Activated gamma-delta T cell (primary cell): ENCODE data around the gene OBSL1.

ENCODE experiments used
- DNase-seq: peaks from one replicate; lab custom pipeline; 2025; lab: John Stamatoyannopoulos, UW

Gene OBSL1

DNA sequence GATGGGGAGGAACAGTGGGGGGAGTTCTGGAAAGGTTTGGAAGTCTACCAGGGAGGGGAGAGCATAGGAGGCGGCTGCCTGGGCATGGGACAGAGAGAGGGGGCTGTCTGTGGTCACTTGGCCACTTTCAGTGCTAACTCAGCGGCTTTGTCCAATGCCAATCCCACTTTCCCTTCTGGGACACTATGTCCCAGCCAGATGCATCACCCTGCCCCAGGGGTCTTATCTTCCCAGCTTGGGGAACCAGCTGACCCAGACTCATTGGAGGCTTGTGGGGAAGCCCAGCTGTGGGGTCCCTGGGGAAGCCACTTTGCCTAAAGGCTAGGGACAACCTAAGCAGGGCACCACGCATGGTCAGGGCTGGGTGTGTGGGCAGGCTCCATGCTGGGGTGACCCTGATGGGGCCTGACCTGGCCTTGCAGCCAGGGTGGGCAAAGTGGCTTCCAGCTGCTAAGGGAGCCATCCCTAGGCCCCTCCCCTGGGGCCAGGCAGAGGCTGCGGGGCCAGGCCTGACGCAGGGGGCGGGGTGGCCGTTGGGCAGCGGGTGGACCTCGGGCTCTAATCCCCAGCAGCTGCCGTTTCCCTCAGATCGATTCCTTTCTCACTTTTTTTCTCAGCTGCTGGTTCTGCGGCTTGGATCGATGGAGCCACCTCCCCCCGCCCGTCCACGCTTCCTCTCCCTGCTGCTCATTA lies 58.7 kb downstream of the OBSL1 start:
- no peak for DNase-seq

DNA sequence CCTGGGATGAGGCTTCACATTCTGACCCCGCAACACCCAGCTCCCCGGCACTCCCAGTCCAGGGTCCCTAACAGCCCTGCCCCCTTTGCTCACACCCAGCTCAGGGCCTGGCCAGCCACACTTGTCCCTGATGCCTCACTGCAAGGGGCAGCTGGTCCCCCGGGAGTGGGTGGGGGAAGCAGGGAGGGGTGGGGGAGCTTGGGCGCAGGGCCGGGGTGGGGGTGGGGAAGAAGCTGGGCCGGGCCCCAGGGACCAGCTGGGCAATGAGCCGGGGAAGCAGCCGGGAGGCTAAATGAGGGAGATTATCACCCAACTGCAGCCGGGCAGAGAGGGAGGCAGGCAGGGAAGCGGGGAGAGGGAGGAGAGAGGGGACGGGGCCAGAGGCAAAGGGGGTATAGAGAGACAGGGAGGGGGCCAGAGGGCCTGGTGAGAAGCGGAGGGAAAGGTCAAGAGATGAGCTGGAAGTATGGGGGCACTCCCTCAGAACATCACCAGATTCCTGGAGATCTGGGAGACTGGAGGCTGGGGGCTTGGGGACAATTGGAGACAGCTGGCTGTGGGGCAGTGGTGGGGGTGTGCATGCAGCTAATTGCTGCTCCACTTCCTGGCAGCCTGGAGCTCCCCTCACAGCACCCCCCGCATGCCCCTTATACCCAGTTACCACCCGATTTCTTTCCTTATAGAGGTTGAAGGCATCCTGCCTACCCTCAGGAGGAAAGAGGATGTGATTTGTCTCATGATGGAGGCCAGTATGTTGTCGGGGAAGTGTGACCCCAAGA lies 59.6 kb downstream of the OBSL1 start:
- DNase-seq = no peak

DNA sequence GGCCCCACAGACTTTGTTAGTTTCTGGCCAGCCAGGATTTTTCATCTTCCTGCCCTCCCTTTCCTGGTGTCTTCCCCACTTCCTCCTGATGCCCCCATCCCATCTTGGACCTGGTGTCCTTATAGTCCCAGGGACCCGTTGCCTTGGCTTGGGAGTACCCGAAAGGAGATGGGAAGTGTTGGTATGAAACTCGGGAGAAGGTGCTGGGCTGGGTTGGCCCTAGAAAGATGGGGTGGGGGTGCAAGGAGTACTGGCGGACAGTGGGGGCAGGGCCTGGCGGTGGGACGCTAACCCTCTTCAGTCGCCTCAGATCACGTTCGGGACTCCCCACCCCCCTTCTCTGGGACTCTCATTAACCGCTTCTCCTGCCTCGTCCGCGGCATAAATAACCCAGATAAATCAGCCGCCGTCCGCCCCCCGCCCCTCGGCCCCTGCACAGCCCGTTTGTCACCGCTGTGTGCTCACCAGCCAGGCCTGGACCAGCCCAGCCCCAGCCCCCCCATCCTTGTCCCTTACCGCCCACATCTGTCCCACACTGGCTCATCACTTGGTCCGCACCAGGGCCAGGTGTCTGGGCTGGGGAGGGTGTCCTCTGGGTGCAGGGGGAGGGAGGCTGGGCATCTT lies 60.7 kb downstream of the OBSL1 start:
- no peak for DNase-seq

DNA sequence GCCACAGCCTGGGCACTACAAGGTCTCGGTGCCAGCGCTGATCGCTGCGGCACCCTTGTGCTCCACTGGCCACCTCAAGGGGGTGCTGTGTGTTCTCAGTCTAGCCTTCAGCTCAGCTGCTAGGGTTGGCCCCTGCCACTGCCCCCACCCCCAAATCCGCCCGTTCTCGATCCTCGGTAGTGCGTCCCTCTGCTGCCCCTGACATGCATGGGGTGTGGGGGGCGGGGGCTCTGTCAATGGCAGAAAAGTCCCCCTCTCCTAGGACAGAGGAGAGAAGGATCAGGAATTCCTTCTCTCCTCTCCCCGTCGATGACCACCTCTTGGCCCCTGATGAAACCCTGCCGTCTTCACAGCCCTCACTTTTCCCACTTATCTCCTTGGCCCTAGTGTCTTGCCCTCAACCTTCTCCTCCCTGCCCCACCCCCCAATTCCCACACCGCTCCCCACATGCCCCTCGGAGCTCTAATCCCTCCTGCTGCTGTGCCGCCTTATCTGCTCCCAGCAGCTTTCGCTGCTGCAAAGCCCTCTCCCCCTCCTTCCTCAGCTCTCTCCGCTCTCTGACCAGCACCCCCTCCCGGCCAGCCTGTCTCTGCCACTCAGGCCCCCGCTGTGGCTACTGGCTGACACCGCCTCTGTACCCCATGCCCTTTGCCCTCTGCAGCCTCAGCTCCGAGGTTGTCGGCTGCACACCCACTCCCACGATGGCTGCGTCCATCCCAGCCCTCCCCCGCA lies 61.4 kb downstream of the OBSL1 start:
- DNase-seq = no peak

DNA sequence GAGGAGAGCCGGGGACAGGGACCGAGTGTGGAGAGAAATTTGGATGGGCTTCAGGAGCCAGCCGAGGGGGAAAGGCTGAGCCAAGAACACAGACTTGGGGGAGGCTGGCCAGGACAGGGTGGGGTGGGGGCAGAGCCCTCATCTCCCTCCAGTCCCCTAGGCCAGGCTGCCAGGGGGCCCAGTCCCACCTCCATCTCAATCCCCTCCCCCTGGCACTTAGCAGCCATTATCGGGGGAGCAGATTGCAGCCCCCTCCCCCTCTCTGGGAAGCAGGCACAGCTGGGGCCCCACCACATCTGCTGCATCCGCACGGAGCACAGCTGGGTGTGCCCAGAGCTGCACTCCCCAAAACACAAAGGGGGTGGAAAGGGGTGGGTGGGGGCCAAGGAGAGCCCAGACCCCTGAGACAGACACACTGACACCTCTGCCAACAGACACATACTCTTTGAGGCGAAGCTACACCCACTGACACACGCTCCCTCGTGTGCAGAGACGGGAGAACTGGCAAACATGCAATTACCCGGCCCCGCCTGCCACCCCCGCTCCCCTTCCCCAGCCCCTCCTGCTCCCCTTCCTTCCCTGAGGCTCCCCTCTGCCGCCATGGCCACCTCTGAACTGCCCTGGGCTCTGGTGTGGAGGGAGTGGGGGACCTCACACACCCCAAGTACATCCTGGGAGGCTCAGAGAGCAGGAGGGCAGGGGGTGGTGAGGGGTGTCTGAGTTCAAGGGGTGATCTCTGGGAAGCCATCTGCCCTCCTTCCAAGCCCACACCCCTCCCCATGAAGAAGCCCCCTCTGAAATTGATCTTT lies 62.2 kb downstream of the OBSL1 start:
- DNase-seq = no peak

DNA sequence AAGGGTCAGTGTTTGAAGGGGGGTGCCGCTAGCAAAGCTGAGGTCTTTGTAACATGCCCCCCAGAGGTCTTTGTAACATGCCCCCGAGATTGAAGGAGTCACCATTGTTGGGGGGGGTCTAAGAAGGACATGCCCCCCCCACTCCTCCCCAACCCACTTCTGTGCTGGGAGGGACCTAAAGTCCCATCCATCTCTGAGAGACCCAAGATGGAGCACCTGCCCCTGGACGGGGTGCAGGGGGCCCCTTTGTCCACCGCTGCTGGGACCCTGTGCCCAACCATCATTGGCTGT lies 63.0 kb downstream of the OBSL1 start:
- no peak for DNase-seq

DNA sequence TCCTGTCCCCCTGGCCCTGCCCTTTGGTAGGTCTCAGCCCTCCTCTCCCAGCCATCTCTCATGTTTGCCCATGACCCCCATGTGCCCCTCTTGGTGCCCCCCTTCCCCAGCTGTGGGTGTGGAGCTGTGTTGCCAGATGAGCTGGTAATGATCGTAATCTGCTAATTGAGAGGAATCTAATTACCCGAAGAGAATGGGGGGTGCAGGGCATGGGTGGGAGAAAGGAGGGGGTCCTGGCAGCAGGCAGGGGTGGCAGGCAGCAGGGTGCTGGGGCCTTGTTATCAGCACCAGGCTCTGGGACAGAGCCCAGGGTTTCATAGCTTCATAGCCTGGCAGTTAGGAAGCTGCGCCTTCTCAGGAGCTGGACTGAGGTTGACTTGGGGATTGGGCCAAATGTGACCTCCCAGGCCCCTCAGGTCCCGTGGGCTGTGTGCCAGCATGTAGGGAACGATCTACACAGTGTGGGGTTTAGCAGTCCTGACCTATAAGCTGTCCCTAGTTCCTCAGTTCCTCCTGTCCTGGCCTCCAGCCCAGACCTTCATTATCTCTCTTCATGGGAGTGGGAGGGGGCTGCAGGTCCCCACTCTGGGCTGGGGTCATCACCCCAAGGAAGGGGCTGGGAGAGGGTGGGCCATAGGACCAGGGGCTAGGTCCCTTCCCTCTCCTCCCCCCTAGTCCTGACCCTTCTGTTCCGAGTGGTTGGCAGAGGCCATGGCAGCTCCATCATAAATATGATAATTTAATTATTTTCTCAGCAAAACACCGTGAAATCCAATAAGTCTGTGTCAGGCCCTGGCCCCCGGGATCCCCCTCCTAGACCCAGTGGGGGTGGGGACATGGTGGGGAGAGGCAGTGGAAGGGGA lies 63.5 kb downstream of the OBSL1 start:
- DNase-seq = no peak

DNA sequence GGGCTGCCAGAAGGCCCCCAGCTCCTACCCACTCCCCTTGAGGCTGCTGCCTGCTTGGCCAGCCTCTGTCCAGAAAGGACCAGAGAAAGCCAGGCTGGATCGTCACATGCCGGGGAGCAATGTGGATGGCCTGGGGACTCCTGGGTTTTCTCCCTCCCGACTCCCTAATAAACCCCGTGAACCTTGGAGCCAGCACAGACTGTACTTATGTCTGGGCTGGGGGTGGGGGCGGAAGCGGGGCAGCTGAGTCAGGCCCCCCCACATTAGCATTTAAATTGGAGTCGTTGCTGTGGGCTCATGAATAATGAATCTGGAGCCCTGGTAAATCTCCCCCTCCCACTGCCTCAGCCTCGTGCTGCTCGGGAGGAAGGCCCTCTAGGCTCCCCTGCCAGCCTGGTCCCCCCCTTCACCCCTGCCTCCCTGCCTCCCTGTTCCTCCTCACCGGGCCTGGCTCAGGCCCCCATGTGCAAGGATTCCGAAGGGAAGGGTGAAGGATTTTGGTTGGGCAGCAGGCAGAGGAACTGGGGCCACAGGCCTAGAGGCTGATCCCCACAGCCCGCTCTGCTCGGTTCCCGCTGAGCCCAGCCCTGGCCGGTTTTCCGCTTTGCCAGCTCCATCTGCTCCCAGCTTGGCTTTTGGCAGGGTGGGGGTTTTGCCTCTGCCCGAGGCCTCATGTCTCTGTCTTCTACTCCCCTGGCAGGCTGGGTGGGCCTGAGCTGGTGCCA lies 64.4 kb downstream of the OBSL1 start:
- no peak for DNase-seq

DNA sequence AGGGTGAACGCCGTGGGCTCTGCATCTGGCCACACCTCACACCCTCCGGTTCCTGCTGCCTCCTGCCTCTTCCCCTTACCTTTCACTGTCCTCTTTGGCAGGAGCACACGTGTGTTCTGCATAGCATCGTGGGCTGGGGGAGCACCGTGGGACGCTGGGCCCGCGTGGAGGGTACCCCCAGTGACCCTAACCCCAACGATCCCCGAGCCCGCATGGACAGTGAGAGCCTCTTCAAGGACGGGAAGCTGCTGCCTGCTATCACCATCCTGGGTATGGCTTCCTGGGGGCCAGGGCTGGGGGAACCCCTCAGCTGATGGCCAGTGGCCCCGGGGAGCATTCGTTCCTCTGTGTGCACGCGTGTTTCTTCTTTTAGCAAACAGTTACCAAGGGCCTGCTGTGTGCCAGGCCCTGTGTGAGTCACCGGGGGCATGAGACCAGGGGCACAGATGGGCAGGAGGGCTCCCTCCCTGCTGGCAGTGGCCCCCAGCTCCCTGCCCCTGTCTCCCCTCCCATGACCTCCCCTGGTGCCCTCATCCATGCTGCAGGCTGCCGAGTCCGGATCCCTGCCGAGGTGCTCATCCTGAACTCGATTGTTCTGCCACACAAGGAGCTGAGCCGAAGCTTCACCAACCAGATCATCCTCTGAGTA lies 65.1 kb downstream of the OBSL1 start:
- no peak for DNase-seq

DNA sequence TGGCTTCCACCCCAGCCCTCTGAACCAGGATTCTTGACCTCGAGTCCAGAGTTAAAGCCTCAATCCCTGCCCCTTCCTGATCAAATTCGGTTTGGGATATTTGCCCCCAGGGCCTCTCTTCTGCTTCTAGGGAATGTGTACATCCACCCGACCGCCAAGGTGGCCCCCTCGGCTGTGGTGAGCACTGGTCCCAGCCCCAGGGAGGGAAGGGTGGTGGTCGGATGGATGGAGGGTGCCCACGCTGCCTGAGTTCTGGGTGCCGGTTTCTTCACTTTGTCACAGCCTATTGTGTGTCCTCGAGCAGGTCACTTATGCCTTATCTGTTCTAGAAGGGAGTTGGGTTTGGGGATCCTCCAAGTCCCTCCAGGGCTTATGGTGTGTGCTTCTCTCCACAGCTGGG lies 65.8 kb downstream of the OBSL1 start:
- DNase-seq = no peak

DNA sequence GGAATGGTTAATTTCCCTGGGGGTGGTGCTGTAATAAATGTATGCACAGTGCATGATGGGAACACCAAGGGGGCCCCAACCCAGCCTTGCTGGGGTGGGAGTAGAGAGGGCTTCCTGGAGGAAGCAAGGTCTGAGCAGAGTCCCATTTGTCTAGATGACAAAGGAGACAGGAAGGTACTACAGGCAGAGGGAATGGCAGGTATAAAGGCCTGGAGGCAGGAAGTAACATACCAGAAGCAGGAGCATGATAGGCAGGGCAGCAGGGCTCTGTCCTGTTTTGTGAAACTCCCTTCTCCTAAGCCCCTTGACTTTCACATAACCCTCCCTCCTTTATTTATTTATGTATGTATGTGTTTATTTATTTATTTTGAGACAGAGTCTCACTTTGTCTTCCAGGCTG lies 68.7 kb downstream of the OBSL1 start:
- DNase-seq = no peak

DNA sequence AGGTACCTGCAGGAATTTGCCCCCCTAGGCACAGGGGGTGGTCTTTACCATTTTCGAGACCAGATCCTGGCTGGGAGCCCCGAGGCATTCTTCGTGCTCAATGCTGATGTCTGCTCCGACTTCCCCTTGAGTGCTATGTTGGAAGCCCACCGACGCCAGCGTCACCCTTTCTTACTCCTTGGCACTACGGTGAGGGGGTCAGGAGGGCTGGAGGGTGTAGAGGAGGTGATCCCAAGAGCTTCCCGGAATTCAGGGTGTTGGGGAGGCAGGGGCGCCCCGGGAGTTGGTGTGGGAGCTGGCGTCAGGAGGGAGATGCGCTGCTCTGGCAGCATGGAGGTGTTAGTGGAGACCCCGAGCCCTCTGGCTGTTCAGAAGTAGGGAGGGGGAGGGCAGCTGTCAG lies 69.5 kb downstream of the OBSL1 start:
- no peak for DNase-seq
